ENCODE data around the gene MCF2L2. TPM values are rescaled to one million over a fixed set of nuclear protein-coding genes. Genes with fewer than 3 reads are reported as not detected.

MCF2L2 gene
- total RNA-seq, 3 donors from 2014 or later = 0.84 to 2.7 (median 1.1) TPM

GRCh38 chr3:183144363-183144762 lies 284.1 kb downstream of the MCF2L2 start:
- DNase-seq (no peak), ATAC-seq (no peak)
- TF ChIP-seq, protein P1, sequence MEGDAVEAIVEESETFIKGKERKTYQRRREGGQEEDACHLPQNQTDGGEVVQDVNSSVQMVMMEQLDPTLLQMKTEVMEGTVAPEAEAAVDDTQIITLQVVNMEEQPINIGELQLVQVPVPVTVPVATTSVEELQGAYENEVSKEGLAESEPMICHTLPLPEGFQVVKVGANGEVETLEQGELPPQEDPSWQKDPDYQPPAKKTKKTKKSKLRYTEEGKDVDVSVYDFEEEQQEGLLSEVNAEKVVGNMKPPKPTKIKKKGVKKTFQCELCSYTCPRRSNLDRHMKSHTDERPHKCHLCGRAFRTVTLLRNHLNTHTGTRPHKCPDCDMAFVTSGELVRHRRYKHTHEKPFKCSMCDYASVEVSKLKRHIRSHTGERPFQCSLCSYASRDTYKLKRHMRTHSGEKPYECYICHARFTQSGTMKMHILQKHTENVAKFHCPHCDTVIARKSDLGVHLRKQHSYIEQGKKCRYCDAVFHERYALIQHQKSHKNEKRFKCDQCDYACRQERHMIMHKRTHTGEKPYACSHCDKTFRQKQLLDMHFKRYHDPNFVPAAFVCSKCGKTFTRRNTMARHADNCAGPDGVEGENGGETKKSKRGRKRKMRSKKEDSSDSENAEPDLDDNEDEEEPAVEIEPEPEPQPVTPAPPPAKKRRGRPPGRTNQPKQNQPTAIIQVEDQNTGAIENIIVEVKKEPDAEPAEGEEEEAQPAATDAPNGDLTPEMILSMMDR (IDR thresholded peaks at IDR 0.05) = no peak
- intact Hi-C loops (cut with DNase I, micrococcal nuclease) = no loop called here
- Histone ChIP-seq H3K9me3 (no peaks in the 10 kb centered on the region), H3K4me1 (ENCODE audit: low read depth) (no peaks in the 10 kb centered on the region), H3K36me3 (ENCODE audit: low read depth) (no peaks in the 10 kb centered on the region), H3K4me3 (no peak overlapping the region)

DNA sequence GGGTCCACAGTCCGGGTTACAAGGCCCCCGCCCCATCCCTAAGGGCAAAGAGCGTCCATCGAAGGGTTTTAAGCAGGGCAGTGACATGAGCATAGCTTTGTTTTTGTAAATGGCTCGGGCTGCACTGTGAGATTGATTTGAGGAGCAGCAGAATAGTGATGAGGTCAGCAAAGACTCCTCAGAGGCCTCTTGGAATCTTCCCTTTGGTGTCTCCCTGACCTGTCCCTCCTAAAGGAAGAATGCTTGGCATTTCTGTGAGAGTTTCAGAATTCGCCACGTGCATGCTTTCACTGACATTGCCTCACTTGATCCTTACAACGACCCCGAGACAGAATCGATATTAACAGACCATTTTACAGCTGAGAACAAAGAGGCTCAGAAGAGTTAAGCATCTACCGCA lies 286.2 kb downstream of the MCF2L2 start:
- intact Hi-C loops (cut with DNase I, micrococcal nuclease) = no loop called here
- no peaks in the 10 kb centered on the region for H3K36me3 ChIP-seq (ENCODE audit: low read depth)
- no peaks in the 10 kb centered on the region for H3K4me1 ChIP-seq (ENCODE audit: low read depth)
- DNase-seq (no peak), ATAC-seq (no peak)
- TF ChIP-seq, protein P1 (IDR thresholded peaks at IDR 0.05) = no peak
- no peak overlapping the region for H3K4me3 ChIP-seq
- no peaks in the 10 kb centered on the region for H3K9me3 ChIP-seq

DNA sequence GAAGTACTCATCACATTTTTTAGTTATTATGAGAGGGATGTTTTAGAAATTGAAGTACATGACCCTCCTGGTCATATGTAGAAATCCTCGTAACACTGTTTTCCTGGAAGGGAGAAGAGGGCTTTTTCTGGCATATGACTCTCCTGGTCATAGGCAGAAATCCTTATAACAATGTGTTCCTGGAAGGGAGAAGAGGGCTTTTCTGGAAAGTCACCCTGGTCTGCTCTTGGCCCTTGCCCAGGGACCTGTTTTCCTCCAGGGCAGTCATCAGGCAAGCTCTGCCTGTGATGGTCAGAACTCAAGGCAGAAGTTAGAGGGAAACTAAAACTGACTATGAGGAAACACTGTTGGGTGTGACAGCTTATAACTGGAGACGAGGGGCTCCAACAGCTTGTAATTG lies 293.6 kb downstream of the MCF2L2 start:
- H3K4me3 ChIP-seq = no peak overlapping the region
- H3K9me3 ChIP-seq = peaks cover 1% of the 10 kb centered on the region
- ATAC-seq = no peak
- TF ChIP-seq, protein P1 (IDR thresholded peaks at IDR 0.05) = no peak
- intact Hi-C loops (cut with DNase I, micrococcal nuclease) = no loop called here
- no peak for DNase-seq
- no peaks in the 10 kb centered on the region for H3K36me3 ChIP-seq (ENCODE audit: low read depth)
- no peaks in the 10 kb centered on the region for H3K4me1 ChIP-seq (ENCODE audit: low read depth)

DNA sequence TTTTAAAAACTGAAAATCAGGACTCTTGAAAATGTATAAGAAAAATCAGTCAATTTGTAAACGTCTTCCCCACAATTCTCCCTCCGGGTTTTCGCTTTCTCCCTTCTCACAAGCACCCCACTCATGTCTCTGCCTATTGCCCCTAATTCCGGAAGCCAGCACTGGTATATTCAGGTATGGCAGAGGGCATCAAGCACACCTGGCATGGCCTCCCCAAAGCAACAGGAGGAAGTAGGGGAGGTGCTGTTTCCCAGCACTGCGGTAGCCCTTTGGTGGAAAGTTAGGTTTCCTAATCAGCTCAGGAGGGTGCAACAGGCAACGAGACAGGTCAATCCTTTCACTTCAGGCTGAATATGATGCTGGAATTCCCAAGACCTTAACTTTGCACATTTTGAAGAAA lies 296.0 kb downstream of the MCF2L2 start:
- DNase-seq (no peak), ATAC-seq (no peak)
- peaks cover 11% of the 10 kb centered on the region for H3K9me3 ChIP-seq
- TF ChIP-seq, protein P1 (IDR thresholded peaks at IDR 0.05) = no peak
- intact Hi-C loops (cut with DNase I, micrococcal nuclease) = no loop called here
- no peak overlapping the region for H3K4me3 ChIP-seq
- no peaks in the 10 kb centered on the region for H3K36me3 ChIP-seq (ENCODE audit: low read depth)
- H3K4me1 ChIP-seq (ENCODE audit: low read depth) = no peaks in the 10 kb centered on the region

- Histone ChIP-seq H3K36me3 (ENCODE audit: low read depth) (no peaks in the 10 kb centered on the region), H3K4me1 (ENCODE audit: low read depth) (no peaks in the 10 kb centered on the region), H3K4me3 (no peak overlapping the region), H3K9me3 (peaks cover 11% of the 10 kb centered on the region)
- ATAC-seq (no peak), DNase-seq (no peak)
- TF ChIP-seq, protein P1 (IDR thresholded peaks at IDR 0.05) = no peak
- intact Hi-C loops (cut with DNase I, micrococcal nuclease) = no loop called here
Observed at GRCh38 chr3:183131735-183132134, 296.7 kb downstream of the MCF2L2 start.

DNA sequence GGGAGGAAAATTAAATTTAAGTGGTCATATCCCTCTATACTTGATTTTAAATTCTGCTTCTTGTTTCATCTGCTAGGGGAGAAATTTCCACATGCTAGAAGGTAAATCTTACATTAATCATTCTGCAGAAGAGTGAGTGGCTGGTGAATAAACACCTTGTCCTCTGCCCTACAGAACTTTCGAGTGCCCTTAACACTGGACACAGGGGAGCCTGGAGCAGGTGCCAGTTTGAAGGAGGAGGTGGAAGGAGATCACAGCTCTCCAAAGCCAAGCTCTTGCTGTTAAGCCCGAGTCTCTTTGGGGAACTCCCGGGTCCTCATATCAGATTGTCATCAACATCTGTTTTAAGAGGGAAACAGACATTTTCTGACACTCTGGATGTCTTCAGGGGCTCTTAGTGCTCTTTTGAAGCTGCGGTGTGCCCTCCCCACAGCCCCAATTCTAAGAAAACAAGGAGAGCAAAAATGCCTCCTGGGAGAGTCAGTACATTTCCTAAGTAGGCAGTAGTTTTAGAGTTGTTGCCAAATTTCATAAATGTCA lies 297.2 kb downstream of the MCF2L2 start:
- ATAC-seq (no peak), DNase-seq (no peak)
- Histone ChIP-seq H3K36me3 (ENCODE audit: low read depth) (no peaks in the 10 kb centered on the region), H3K4me1 (ENCODE audit: low read depth) (no peaks in the 10 kb centered on the region), H3K9me3 (peaks cover 11% of the 10 kb centered on the region), H3K4me3 (no peak overlapping the region)
- intact Hi-C loops (cut with DNase I, micrococcal nuclease) = no loop called here
- TF ChIP-seq, protein P1 (IDR thresholded peaks at IDR 0.05) = no peak
